Measurements from ENCODE around the gene LRMDA.

The LRMDA gene

GRCh38 chr10:76020630-76021029 lies 589.2 kb downstream of the LRMDA start:
- DNase-seq: no peak

- DNase-seq: no peak
Observed at GRCh38 chr10:76021398-76021797, 590.0 kb downstream of the LRMDA start.

- DNase-seq: peak; percentile 63
Observed at GRCh38 chr10:76022366-76022765, 590.9 kb downstream of the LRMDA start.

GRCh38 chr10:76023007-76023406 lies 591.6 kb downstream of the LRMDA start:
- DNase-seq: no peak

- DNase-seq: no peak
Observed at GRCh38 chr10:76024460-76025123, 593.2 kb downstream of the LRMDA start.

- DNase-seq: no peak
Observed at GRCh38 chr10:76025124-76025477, 593.7 kb downstream of the LRMDA start.

GRCh38 chr10:76026176-76026771 lies 594.9 kb downstream of the LRMDA start:
- no peak for DNase-seq

- DNase-seq: no peak
Observed at GRCh38 chr10:76026905-76027304, 595.5 kb downstream of the LRMDA start.

GRCh38 chr10:76029782-76030181 lies 598.4 kb downstream of the LRMDA start:
- DNase-seq: no peak

GRCh38 chr10:76031099-76031498 lies 599.7 kb downstream of the LRMDA start:
- peak; percentile 1 for DNase-seq

- peak; percentile 54 for DNase-seq
Observed at GRCh38 chr10:76031769-76032699, 600.6 kb downstream of the LRMDA start.

GRCh38 chr10:76032700-76033039 lies 601.2 kb downstream of the LRMDA start:
- no peak for DNase-seq

GRCh38 chr10:76033457-76034196 lies 602.2 kb downstream of the LRMDA start:
- DNase-seq: peak; percentile 95

- peak; percentile 69 for DNase-seq
Observed at GRCh38 chr10:76034353-76035205, 603.2 kb downstream of the LRMDA start.

GRCh38 chr10:76035206-76036110 lies 604.0 kb downstream of the LRMDA start:
- DNase-seq: peak; percentile 45

GRCh38 chr10:76036111-76036940 lies 604.9 kb downstream of the LRMDA start:
- peak; percentile 45 for DNase-seq

- DNase-seq: no peak
Observed at GRCh38 chr10:76036962-76037361, 605.5 kb downstream of the LRMDA start.

- no peak for DNase-seq
Observed at GRCh38 chr10:76037531-76038155, 606.2 kb downstream of the LRMDA start.

GRCh38 chr10:76038696-76039095 lies 607.3 kb downstream of the LRMDA start:
- no peak for DNase-seq
